ENCODE results near the gene POMT2. TPM values are rescaled to one million over a fixed set of nuclear protein-coding genes. Genes with fewer than 3 reads are reported as not detected.
"Not testable (repeated sequence)": the region's sequence is repeated elsewhere in the genome, so short reads cannot be mapped to it uniquely, and the experiment has no call there.

The POMT2 gene
- total RNA-seq, 2 experiments from 2014 or later: 11.7 to 18.2 TPM

- CTCF ChIA-PET: no interaction called here
- Mint-ChIP-seq H3K36me3 (ENCODE audit: low read depth) (peaks cover 29% of the 10 kb centered on the region), H3K27me3 (no peaks in the 10 kb centered on the region), H3K9me3 (ENCODE audit: low read depth) (no peaks in the 10 kb centered on the region), H3K27ac (no peak overlapping the region), H3K4me3 (no peak overlapping the region), H3K4me1 (no peaks in the 10 kb centered on the region)
- POLR2A ChIA-PET: no interaction called here
- no peak for DNase-seq
- intact Hi-C loops (cut with DNase I, micrococcal nuclease): no loop called here
- no peak for ATAC-seq
These were observed 23.0 kb upstream of the POMT2 start for GRCh38 chr14:77343662-77344061.

GRCh38 chr14:77342726-77343397, 22.2 kb upstream of the POMT2 start:
- ATAC-seq (no peak), DNase-seq (no peak)
- H3K9me3 Mint-ChIP-seq (ENCODE audit: low read depth): no peaks in the 10 kb centered on the region
- intact Hi-C loops (cut with DNase I, micrococcal nuclease): no loop called here
- no peaks in the 10 kb centered on the region for H3K4me1 Mint-ChIP-seq
- no peak overlapping the region for H3K4me3 Mint-ChIP-seq
- H3K36me3 Mint-ChIP-seq (ENCODE audit: low read depth): peaks cover 29% of the 10 kb centered on the region
- ChIA-PET POLR2A (no interaction called here), CTCF (no interaction called here)
- no peaks in the 10 kb centered on the region for H3K27me3 Mint-ChIP-seq
- H3K27ac Mint-ChIP-seq: no peak overlapping the region

GRCh38 chr14:77340389-77340788, 19.7 kb upstream of the POMT2 start:
- no peak overlapping the region for H3K27ac Mint-ChIP-seq
- intact Hi-C loops (cut with DNase I, micrococcal nuclease): no loop called here
- no peaks in the 10 kb centered on the region for H3K9me3 Mint-ChIP-seq (ENCODE audit: low read depth)
- H3K4me3 Mint-ChIP-seq: no peak overlapping the region
- CTCF ChIA-PET: no interaction called here
- DNase-seq (no peak), ATAC-seq (no peak)
- H3K27me3 Mint-ChIP-seq: no peaks in the 10 kb centered on the region
- peaks cover 29% of the 10 kb centered on the region for H3K36me3 Mint-ChIP-seq (ENCODE audit: low read depth)
- H3K4me1 Mint-ChIP-seq: no peaks in the 10 kb centered on the region
- POLR2A ChIA-PET: no interaction called here

- Mint-ChIP-seq H3K4me3 (no peak overlapping the region), H3K27me3 (no peaks in the 10 kb centered on the region), H3K9me3 (ENCODE audit: low read depth) (no peaks in the 10 kb centered on the region), H3K27ac (no peak overlapping the region), H3K4me1 (no peaks in the 10 kb centered on the region), H3K36me3 (ENCODE audit: low read depth) (peaks cover 29% of the 10 kb centered on the region)
- intact Hi-C loops (cut with DNase I, micrococcal nuclease): no loop called here
- CTCF ChIA-PET: interaction anchor here (1.0 kb wide), 1 partner anchor 39 kb away, joined by 3 read pairs; no protein-coding TSS in a partner anchor
- POLR2A ChIA-PET: no interaction called here
- ATAC-seq (no peak), DNase-seq (no peak)
These were observed 18.7 kb upstream of the POMT2 start for GRCh38 chr14:77339407-77339806.

- Mint-ChIP-seq H3K4me1 (no peaks in the 10 kb centered on the region), H3K36me3 (ENCODE audit: low read depth) (peaks cover 26% of the 10 kb centered on the region), H3K4me3 (no peak overlapping the region), H3K27ac (no peak overlapping the region), H3K9me3 (ENCODE audit: low read depth) (no peaks in the 10 kb centered on the region), H3K27me3 (no peaks in the 10 kb centered on the region)
- DNase-seq (no peak), ATAC-seq (no peak)
- CTCF ChIA-PET: no interaction called here
- intact Hi-C loops (cut with DNase I, micrococcal nuclease): no loop called here
- POLR2A ChIA-PET: no interaction called here
These were observed 17.6 kb upstream of the POMT2 start for GRCh38 chr14:77338302-77338701.

GRCh38 chr14:77337880-77338279, 17.2 kb upstream of the POMT2 start:
- no peaks in the 10 kb centered on the region for H3K9me3 Mint-ChIP-seq (ENCODE audit: low read depth)
- H3K4me3 Mint-ChIP-seq: no peak overlapping the region
- CTCF ChIA-PET: no interaction called here
- no peak for DNase-seq
- no peaks in the 10 kb centered on the region for H3K27me3 Mint-ChIP-seq
- intact Hi-C loops (cut with DNase I, micrococcal nuclease): no loop called here
- no peaks in the 10 kb centered on the region for H3K4me1 Mint-ChIP-seq
- H3K27ac Mint-ChIP-seq: no peak overlapping the region
- H3K36me3 Mint-ChIP-seq (ENCODE audit: low read depth): peaks cover 23% of the 10 kb centered on the region
- POLR2A ChIA-PET: no interaction called here
- no peak for ATAC-seq

- H3K4me3 Mint-ChIP-seq; H3K4me1 Mint-ChIP-seq; H3K9me3 Mint-ChIP-seq (ENCODE audit: low read depth); H3K27me3 Mint-ChIP-seq; ATAC-seq; intact Hi-C loops (cut with DNase I, micrococcal nuclease); H3K27ac Mint-ChIP-seq; CTCF ChIA-PET; DNase-seq; POLR2A ChIA-PET: not testable (repeated sequence)
- peaks cover 17% of the 10 kb centered on the region for H3K36me3 Mint-ChIP-seq (ENCODE audit: low read depth)
These were observed 16.6 kb upstream of the POMT2 start for GRCh38 chr14:77337255-77337654.

- H3K4me3 Mint-ChIP-seq: no peak overlapping the region
- peaks cover 9% of the 10 kb centered on the region for H3K36me3 Mint-ChIP-seq (ENCODE audit: low read depth)
- H3K9me3 Mint-ChIP-seq (ENCODE audit: low read depth): no peaks in the 10 kb centered on the region
- intact Hi-C loops (cut with DNase I, micrococcal nuclease): no loop called here
- no peak overlapping the region for H3K27ac Mint-ChIP-seq
- POLR2A ChIA-PET: no interaction called here
- CTCF ChIA-PET: interaction anchor here (1.0 to 1.5 kb wide), 3 partner anchors 14 to 43 kb away, joined by 3 to 4 read pairs (median 3); no protein-coding TSS in a partner anchor
- ATAC-seq (no peak), DNase-seq (no peak)
- no peaks in the 10 kb centered on the region for H3K4me1 Mint-ChIP-seq
- no peaks in the 10 kb centered on the region for H3K27me3 Mint-ChIP-seq
These were observed 14.9 kb upstream of the POMT2 start for GRCh38 chr14:77335576-77335975.

- Mint-ChIP-seq H3K27me3 (no peaks in the 10 kb centered on the region), H3K27ac (no peak overlapping the region), H3K36me3 (ENCODE audit: low read depth) (no peaks in the 10 kb centered on the region), H3K4me3 (no peak overlapping the region), H3K9me3 (ENCODE audit: low read depth) (no peaks in the 10 kb centered on the region), H3K4me1 (no peaks in the 10 kb centered on the region)
- ChIA-PET CTCF (interaction anchor here (0.9 kb wide), 1 partner anchor 46 kb away, joined by 3 read pairs; no protein-coding TSS in a partner anchor), POLR2A (no interaction called here)
- ATAC-seq: no peak
- no peak for DNase-seq
- intact Hi-C loops (cut with DNase I, micrococcal nuclease): no loop called here
These were observed 9.2 kb upstream of the POMT2 start for GRCh38 chr14:77329872-77330271.

- H3K4me3 Mint-ChIP-seq: no peak overlapping the region
These were observed 6.4 kb upstream of the POMT2 start for GRCh38 chr14:77327111-77327510.

GRCh38 chr14:77325746-77326094, 5.0 kb upstream of the POMT2 start:
- Mint-ChIP-seq H3K27me3 (no peaks in the 10 kb centered on the region), H3K4me3 (no peak overlapping the region), H3K4me1 (peaks cover 11% of the 10 kb centered on the region), H3K9me3 (ENCODE audit: low read depth) (no peaks in the 10 kb centered on the region), H3K36me3 (ENCODE audit: low read depth) (no peaks in the 10 kb centered on the region), H3K27ac (no peak overlapping the region)
- DNase-seq (no peak), ATAC-seq (no peak)
- ChIA-PET POLR2A (no interaction called here), CTCF (interaction anchor here (0.6 to 3.3 kb wide), 3 partner anchors 10 to 215 kb away, joined by 3 to 12 read pairs (median 4); no protein-coding TSS in a partner anchor)
- intact Hi-C loops (cut with DNase I, micrococcal nuclease): no loop called here

More at GRCh38 chr14:77327111-77327510, 6.4 kb upstream of the POMT2 start:
- H3K9me3 Mint-ChIP-seq (ENCODE audit: low read depth): no peaks in the 10 kb centered on the region
- no peak overlapping the region for H3K27ac Mint-ChIP-seq
- intact Hi-C loops (cut with DNase I, micrococcal nuclease): no loop called here
- no peaks in the 10 kb centered on the region for H3K27me3 Mint-ChIP-seq
- POLR2A ChIA-PET: no interaction called here
- CTCF ChIA-PET: interaction anchor here (3.3 kb wide), 1 partner anchor 11 kb away, joined by 12 read pairs; no protein-coding TSS in a partner anchor
- DNase-seq (no peak), ATAC-seq (no peak)
- H3K4me1 Mint-ChIP-seq: peaks cover 6% of the 10 kb centered on the region
- no peaks in the 10 kb centered on the region for H3K36me3 Mint-ChIP-seq (ENCODE audit: low read depth)

Measured in activated CD4-positive, alpha-beta T cell treated with anti-CD3 and anti-CD28 coated beads for 36 hours (primary cell).